Type B pancreatic cell (in vitro differentiated cells): ENCODE results near the gene NT5C. TPM values are rescaled to one million over a fixed set of nuclear protein-coding genes. Genes with fewer than 3 reads are reported as not detected.

ENCODE experiments used
- DNase-seq: peaks from one replicate; pipeline ENCODE4 v3.0.0; 2021; ENCODE audit warnings: mixed read lengths; ENCODE audit not compliant: unreplicated experiment; ENCODE audit errors: extremely low spot score
- H3K27ac Mint-ChIP-seq: 2 replicates; pipeline ENCODE4 v1.8.0; 2021; ENCODE audit warnings: mild to moderate bottlenecking, mixed read lengths
- H3K27me3 Mint-ChIP-seq: 2 replicates; pipeline ENCODE4 v1.8.0; 2021; ENCODE audit warnings: mixed read lengths
- H3K36me3 Mint-ChIP-seq: 2 replicates; pipeline ENCODE4 v1.8.0; 2021; ENCODE audit warnings: mixed read lengths
- H3K4me1 Mint-ChIP-seq: one replicate; pipeline ENCODE4 v1.8.0; 2021; ENCODE audit warnings: mixed read lengths; ENCODE audit not compliant: unreplicated experiment
- H3K4me3 Mint-ChIP-seq: 2 replicates; pipeline ENCODE4 v1.8.0; 2021; ENCODE audit warnings: mild to moderate bottlenecking, mixed read lengths
- H3K9me3 Mint-ChIP-seq: 2 replicates; pipeline ENCODE4 v1.8.0; 2021; ENCODE audit warnings: mixed read lengths
- CTCF ChIP-seq: fragments of 200-600 bp; sonication (generic); conservative IDR thresholded peaks from 2 replicates; pipeline ENCODE4 v1.5.0; 2021; ENCODE audit warnings: antibody characterized with exemption, mild to moderate bottlenecking
- total RNA-seq: library from RNA; stranded (reverse); gene quantifications from 2 replicates; pipeline ENCODE4 v1.2.1, GENCODE V29; 2021; ENCODE audit warnings: low replicate concordance

The NT5C gene
- total RNA-seq, 1 donor from 2014 or later = 40.7 TPM

GRCh38 chr17:75088465-75089417 is 42.8 kb downstream of the NT5C start:
- Mint-ChIP-seq H3K27ac (peak overlapping the region; percentile 87), H3K27me3 (no peaks in the 10 kb centered on the region), H3K4me1 (peaks cover 51% of the 10 kb centered on the region), H3K36me3 (no peaks in the 10 kb centered on the region), H3K9me3 (no peaks in the 10 kb centered on the region), H3K4me3 (peak overlapping the region; percentile 82)
- no peak for DNase-seq
- TF ChIP-seq CTCF = no peak

- TF ChIP-seq CTCF = no peak
- no peaks in the 10 kb centered on the region for H3K9me3 Mint-ChIP-seq
- peak; percentile 85 for DNase-seq
- peak within 1 kb of the TSS; percentile 84 for H3K4me3 Mint-ChIP-seq
- peaks cover 53% of the 10 kb centered on the region for H3K4me1 Mint-ChIP-seq
- H3K27me3 Mint-ChIP-seq = no peaks in the 10 kb centered on the region
- no peaks in the 10 kb centered on the region for H3K36me3 Mint-ChIP-seq
- H3K27ac Mint-ChIP-seq = peak within 1 kb of the TSS; percentile 87
Measured at GRCh38 chr17:75087558-75088453, 43.7 kb downstream of the NT5C start, which contains the start of gene SLC16A5. Gene SLC16A5, plus strand, starts transcription at chr17:75087954. Its CDS starts 5,683 bp downstream, at chr17:75093637.

GRCh38 chr17:75087182-75087557 is 44.4 kb downstream of the NT5C start:
- no peak for TF ChIP-seq CTCF

GRCh38 chr17:75086496-75087181 is 44.9 kb downstream of the NT5C start:
- TF ChIP-seq CTCF = no peak
- no peaks in the 10 kb centered on the region for H3K27me3 Mint-ChIP-seq
- peak overlapping the region; percentile 87 for H3K27ac Mint-ChIP-seq
- no peaks in the 10 kb centered on the region for H3K36me3 Mint-ChIP-seq
- H3K4me1 Mint-ChIP-seq = peaks cover 46% of the 10 kb centered on the region
- H3K4me3 Mint-ChIP-seq = peak overlapping the region; percentile 84
- no peak for DNase-seq
- no peaks in the 10 kb centered on the region for H3K9me3 Mint-ChIP-seq

More at GRCh38 chr17:75087182-75087557, 44.4 kb downstream of the NT5C start:
- peaks cover 52% of the 10 kb centered on the region for H3K4me1 Mint-ChIP-seq
- H3K9me3 Mint-ChIP-seq = no peaks in the 10 kb centered on the region
- no peaks in the 10 kb centered on the region for H3K27me3 Mint-ChIP-seq
- H3K4me3 Mint-ChIP-seq = peak overlapping the region; percentile 84
- H3K27ac Mint-ChIP-seq = peak overlapping the region; percentile 87
- H3K36me3 Mint-ChIP-seq = no peaks in the 10 kb centered on the region
- DNase-seq = no peak

- peak overlapping the region; percentile 89 for H3K27ac Mint-ChIP-seq
- no peaks in the 10 kb centered on the region for H3K36me3 Mint-ChIP-seq
- DNase-seq = no peak
- no peak for TF ChIP-seq CTCF
- peak overlapping the region; percentile 39 for H3K4me3 Mint-ChIP-seq
- no peaks in the 10 kb centered on the region for H3K27me3 Mint-ChIP-seq
- H3K9me3 Mint-ChIP-seq = no peaks in the 10 kb centered on the region
- H3K4me1 Mint-ChIP-seq = peaks cover 30% of the 10 kb centered on the region
Measured at GRCh38 chr17:75084039-75084660, 47.4 kb downstream of the NT5C start.
